HG03457 (cell line): ENCODE measurements around the gene GOSR2.
"Not testable (repeated sequence)": the region's sequence is repeated elsewhere in the genome, so short reads cannot be mapped to it uniquely, and the experiment has no call there.

Source experiments
- ATAC-seq: cut with Tn5 transposase; IDR thresholded peaks from one replicate; pipeline ENCODE4 v1.9.1; 2021; ENCODE audit warnings: moderate number of reproducible peaks; ENCODE audit not compliant: unreplicated experiment

Gene GOSR2

DNA sequence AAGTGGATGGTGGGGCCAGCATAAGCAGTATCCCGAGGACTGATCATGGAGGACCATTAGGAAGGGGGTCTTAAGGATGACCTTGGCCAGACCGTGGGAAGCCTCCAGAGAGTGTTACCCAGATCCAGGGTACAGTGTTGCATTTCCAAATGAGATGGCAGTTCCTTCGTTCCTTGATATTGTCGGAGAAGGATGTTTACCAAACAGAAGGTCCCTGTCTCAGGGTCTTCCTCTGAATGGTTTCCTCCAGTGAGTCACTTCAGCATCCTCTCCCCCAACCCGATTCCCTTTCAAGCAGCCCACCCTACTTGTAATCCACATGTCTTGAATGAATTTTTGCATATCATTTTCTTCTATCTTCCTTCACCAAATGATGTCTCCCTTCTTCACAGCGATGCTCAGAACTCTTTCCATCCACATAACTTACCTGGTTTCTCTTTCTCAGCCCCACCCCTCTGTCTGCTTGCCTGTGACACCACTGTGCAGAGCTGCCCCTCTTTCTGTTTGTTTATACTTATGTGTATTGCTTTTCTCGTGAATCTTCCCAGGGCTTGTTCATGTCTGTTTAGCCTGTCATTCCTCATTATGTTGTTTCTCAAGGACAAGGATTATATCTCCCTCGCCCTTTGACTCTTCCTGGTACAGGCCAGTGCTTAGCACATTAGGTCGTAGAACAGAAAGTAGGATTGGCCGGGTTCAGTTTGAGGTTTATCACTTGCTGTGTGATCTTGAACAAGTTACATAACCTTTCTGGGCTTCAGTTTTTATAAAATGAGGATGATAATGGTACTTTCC, 5.7 kb downstream of the GOSR2 start:
- ATAC-seq: no peak

DNA sequence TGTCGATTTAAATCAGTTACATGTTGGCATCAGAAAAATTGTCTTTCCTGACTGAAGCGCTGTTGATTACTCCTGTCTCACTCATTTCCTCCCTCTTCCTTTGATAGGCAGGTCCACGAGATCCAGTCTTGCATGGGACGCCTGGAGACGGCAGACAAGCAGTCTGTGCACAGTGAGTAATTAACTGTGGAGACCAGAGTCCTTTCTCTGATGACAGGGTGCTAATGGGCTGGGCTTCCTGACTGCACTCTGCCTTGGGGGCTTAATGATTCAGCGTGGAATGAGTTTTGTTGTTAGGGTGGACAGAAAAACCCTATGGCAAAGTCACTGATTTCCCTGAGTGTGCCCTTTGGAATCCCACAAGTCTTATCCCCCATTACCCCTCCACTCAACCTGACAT, 6.5 kb downstream of the GOSR2 start:
- no peak for ATAC-seq

DNA sequence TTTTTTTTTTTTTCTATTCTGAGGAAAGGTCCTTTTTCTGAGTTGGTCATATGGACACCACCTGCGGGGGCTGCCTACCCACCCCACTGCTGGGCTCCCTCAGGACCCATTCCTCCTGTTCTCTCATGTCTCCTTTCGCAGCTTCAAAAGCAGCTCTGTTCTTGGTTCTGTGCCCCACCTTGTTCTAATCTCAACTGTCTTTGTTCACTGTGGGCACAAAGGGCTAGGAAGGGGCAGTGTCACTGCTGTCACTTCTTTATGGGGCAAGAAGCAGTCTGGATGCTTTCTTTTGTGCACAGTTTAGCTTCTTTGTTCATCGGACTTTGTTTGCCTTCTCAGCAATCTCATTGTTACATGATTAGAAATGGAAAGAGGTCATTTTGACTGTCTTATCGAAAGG, 7.1 kb downstream of the GOSR2 start:
- ATAC-seq: no peak

DNA sequence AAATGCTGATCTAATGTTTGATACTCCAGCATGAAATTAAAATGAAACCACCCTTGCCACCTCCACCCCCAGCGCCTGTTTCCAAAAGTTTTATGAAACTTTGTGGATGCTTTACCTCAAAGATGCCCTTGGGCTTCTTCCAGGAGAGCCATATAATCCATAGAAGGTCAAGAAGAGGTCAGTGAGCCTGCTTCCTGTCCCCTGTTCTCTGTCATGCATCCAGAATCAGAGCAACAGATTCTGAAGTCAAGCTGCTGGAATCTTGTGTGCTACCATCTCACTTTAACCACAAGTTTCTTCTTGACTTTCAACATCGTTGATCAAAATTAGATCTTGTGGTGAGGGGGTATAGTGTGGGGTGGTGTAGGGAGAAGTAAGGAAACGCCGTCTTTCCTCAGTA, 8.6 kb downstream of the GOSR2 start:
- ATAC-seq: no peak

DNA sequence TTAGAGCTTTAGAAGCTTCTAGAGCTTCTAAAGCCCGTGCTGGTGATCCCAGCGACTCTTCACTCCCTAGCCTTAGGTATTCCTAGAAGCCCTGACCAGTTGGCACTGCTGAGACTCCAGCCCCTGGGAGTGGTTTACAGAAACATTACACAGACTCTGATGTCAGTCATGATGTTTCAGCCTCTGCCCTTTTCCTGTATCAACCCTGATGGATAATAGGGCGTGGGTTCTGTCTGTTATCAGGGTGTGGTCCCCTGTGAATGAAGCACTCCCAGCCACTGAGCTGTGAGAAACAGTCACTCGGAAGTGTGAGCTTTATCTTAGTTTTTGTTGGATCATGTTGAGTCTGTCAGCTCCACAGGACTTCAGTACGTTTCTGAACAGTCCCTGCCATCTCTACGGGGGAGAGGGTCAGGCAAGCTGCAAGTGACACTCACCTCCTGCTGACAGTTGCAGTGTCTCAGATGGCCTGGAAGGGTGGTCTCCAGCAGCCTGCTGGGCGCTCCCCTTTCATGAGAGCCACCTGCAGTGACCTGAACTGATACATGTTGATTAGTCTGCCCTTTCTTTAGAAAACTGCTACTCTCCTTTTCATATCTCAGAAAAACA, 12.8 kb downstream of the GOSR2 start:
- no peak for ATAC-seq

DNA sequence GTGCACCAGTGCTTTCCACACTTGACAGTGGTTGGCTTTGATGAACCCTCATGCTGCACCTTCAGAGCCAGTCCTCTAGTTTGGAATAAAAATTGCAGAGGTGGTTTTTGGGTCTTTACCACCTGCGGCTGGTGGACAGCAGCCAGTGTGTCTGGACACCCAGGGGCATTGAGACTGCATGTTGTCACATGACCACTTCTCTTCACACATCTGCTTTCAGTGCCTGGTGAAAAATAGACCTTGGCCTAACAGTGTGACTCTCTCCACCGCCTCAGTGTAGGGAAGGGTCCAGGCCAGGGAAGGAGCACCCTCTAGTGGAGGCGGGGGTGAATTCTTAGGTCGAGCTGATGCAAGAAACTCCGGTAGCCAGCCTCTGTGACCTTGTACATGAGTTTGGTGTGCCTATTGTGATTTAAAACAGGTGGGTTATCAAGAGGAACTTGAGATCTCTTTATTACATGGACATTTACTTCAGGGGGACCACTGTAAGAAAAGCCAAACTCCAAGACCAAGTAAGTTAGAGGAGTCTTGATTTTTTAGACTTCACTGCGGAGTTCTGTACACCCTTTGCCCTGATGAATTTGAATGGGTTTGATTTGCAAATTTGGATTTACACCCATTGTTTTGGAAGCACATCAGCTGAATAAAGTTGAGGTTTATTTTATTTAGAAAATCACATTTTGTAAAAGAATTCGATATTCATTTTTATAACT, 17.9 kb downstream of the GOSR2 start:
- no peak for ATAC-seq

DNA sequence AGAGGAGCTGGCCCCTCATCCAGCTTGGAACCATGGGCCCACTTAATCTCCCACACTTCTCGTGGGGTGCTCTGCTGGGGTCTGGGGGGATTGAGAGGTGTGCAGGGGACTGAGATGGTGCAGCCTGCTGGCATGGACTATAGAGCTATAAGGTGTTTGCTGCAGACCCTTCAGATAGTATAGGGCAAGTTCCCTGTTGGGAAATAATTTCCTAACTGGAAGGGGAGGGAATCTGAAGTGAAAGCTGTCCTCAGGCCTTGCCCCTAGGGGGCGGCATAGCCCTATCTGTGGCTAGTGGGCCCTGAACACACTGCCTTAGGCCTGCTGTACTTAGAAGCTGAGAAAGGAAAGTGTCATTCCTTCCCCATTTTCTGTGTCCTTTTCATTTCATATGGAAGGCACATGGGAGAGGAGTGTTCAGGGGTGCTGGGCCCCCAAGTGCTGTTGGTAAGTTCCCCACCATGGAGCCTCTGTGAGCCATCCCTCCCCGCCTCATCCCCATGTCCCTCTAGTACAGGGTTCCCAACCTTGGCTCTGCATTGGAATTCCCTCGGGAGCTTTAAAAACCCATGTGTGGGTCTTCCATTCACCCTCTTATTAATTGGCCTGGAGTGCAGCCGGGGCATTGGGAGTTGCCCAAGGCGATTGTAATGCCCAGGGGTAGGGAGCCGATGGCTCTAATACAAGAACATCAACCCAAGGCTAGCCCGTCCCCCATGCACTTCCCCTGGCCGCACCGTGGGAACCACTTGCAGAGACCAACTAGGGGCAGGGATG, 19.7 kb downstream of the GOSR2 start:
- no peak for ATAC-seq

DNA sequence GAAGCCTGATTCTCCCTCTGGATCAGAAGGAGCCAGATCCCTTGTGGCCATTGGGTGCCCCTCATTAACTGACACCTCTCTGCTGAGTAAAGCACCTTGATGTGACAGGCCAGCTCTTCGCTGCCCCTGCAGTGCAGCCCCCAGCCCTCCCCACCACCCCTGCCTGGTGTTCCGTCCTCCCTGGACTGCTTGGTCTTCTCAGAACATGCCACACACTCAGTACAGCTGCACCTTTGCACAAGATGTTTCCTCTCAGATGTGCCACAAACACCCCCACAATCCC, 20.2 kb downstream of the GOSR2 start:
- no peak for ATAC-seq

DNA sequence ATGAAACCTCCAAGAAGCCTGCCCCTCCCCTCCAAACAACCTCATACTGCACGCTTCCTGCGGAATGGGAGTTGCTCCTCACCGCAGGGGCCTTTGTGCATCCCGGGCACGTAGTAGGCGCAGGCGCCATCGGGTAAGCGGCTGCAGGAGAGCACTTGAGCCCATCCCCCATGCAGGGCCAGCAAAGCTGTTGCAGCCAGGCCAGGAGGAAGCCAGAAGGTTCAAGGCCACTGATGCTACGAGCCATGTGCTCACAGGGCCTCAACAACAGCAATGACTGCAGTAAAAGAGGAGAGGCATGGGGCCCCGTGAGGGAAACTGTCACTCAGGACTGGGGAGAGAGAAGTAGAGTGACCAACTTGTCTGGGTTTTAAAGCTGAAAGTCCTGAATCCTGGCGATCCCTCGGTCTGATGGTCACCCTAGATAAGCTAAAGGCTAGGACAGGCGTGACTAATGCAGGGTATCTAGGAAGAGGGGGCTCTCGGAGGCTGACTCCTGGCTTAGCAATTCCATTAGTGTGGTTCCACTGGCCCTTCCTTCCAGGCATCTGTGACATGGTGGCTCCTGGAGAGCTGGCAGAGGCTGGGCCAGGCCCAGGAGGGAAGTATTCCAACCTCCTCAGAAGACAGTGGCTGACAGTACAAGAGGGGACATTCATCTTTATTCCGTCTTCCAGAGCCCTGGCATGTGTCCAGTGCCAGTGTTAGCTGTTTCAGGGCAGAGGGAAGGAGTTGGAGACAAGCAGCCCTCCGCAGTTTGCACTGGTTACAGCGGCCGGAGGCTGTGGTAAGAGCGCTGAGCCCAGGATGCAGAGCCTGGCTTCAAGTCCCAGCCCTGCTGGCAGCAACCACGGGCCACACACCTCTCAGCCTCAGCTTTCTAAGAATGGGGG, 20.8 kb downstream of the GOSR2 start:
- no peak for ATAC-seq

DNA sequence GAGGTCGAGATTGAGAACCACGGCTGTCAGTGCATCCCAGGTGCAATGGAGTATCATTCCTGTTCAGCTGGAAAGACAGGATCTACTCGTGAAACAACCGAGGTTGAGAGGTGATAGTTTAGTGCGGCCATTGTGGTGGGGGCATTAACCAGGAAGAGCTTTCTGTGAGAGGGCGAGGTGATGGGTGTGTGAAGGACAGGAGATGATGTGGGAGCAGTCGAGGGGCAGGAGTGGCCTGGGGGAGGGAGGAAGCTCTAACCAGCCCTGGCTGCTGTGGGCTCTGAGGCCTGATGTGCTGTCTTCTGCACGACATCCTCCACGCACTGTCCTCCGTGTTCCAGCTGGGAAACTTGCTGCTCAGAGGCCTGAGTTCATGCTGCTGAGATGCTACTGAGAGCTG, 22.0 kb downstream of the GOSR2 start:
- no peak for ATAC-seq

DNA sequence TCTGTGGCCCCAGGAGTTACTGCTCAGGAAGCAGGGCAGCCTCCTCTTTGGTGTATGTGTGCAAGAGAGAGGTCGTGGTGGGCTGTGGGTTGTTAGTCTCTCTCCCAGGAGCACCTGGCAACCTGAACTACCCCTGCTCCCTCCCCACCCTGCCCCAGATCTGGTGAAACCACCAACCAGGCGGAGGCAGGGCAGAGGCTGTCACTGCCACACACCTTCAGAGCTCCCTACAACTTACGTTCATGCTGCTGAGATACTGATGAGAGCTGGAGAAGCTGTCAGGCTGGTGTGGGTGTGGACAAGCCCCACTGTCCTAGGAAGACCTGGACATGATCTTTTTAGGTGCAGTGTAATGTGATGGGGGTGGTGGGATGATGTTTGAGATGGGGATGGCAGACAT, 24.3 kb downstream of the GOSR2 start:
- no peak for ATAC-seq

DNA sequence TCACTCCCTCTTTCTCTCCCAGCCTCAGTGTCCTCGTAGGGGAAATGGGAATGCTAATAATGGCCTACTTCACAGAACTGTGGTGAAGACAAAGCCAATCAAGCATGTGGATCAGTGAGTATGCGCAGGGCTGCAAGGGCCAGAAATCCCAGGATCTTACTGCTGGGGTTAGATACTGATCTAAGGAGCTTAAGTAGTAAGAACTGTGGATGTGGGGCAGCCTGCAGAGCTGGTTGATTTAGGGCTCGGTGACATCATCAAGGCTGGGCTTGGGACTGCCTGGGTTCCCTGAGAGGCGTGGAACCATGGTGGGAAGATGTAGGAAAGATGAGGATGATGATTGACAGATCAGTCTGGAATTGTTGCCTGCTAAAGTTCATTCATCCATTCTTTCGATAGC, 25.6 kb downstream of the GOSR2 start:
- no peak for ATAC-seq

DNA sequence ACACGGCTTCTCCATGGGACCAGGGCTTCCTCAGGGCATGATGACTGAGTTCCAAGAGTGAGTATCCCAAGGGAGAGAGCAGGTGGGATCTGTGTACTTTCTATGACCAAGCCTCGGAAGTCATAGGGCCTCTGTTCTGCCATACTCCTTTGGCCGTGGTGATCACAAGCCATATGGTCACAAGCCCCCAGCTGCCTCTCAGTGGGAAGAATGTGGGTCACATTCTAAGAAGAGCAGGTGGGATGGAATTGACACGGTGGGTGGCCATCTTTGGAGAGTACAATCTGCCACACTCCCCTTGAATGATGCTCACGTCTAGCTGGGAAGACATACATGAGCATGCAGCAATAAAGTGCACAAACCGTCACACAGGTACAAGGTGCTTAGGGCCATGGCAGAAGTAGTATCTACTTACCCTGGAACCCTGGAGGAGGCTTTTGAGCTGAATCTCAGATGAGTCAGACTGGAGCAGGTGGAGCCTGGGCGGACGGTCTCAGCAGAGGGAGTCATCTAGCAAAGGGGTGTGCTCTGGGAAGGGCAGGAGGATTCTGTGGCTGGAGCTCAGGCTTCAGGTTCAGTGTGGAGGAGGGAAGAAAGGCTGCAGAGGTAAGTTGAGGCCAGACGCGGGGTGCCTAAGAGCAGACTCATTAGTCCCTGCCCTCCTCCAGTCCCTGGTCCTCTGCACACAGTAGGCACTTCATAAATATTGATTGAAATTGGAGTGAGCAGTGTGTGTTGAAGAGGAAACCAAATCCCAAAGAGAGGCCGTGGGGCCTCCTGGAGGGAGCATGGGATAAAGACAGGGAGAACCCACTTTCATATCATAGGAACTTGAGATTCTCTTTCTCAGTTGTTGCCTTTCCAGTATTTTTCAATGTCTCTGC, 26.6 kb downstream of the GOSR2 start:
- ATAC-seq: no peak

DNA sequence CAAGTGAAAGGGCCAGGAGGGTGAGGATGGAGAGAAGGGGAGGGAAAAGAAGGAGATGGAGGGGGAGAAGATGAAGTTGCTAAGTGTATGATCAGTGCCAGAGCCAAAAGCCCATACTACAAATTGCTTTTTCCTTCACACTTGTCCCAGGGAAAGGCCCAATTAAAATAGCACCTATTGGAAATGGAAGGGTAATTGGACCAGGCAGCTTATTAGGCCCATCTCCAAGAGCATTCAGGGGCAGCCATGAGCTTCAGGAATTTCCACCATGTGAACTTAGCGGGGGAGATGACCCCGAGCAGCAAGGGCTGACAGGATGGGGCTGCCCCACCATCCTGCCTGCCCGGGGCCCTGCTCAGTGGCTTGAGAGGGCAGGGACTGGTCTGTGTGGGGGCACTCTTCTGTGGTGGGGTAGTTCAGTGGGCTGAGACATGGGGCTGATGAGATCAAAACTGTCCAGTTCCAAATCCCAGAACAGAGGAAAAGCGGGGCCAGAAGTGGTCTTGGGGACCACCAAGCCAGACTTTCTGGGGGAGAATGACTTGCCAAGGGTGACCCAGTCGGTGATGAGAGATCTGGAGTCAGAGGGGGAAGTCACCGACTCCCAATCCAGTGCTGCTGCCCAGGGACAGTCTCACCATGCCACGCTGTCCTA, 27.5 kb downstream of the GOSR2 start:
- no peak for ATAC-seq

DNA sequence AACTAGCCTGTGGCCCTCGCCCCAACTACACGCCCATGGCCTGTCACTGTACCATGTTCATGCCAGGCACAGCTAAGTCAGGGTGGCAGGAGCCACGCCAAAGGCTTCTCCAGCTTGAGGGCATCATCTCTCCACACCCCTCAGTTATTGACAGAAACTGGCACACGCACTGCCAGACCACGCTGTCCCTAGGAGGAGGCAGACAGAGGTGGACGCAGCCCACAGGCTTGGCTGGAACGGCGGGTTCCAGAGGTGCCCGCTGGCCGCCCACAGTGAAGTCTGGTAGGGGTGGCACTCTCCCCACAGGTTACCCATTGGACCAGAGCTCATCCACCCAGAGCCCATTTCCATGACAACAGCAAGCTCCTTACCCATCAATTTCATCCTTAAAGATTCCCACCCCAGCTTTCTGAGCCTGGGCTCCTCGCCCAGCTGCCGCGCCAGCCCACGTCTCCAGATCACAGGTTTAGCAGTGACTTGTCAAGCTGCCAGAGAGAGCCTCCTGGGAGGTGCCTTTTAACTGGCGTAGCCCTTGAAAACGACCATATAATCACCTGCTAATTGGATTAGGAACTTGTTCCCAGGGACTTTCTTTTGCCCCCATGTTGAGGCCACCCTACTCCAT, 28.1 kb downstream of the GOSR2 start:
- no peak for ATAC-seq

DNA sequence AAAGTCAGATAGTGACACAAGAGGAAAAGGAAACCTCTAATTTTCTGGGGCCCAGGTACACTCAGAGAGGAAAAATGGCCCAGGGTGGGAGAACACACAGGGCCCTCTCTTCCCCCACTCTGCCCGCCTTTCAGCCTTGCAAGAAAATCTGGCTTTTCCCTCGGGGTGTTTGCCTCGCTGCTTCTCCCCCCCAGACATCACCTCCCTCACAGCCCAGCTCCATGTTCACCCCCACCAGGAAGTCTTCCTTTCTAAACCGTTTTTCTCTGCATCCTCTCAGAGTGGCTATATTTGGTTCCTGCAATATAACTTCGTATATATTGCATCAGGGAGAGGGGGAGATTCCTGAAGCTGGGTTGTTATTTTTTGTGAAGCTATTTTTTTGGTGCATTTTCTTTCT, 28.7 kb downstream of the GOSR2 start:
- no peak for ATAC-seq

DNA sequence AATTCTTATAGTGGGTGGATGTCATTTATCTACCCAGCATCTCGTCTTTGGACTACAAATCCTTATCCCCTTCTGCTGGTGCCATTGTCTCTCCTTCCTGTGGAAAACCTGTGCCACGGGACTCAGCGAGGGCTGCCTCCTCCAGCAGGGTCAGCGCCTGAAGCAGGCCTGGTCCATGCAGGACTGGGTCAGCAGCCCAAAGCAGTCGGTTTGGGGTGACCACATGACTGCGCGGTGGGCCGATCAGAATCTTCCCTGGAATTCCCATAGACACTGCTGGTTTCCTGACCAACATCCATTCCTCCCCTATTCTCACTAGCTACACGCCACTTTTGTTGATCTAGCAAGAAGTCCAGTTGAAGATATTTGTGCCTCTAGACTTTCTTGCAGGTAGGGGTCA, 29.2 kb downstream of the GOSR2 start:
- ATAC-seq: no peak

DNA sequence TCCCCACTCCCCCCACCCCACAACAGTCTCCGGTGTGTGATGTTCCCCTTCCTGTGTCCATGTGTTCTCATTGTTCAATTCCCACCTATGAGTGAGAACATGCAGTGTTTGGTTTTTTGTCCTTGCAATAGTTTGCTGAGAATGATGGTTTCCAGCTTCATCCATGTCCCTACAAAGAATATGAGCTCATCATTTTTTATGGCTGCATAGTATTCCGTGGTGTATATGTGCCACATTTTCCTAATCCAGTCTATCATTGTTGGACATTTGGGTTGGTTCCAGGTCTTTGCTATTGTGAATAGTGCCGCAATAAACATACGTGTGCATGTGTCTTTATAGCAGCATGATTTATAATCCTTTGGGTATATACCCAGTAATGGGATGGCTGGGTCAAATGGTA, 30.2 kb downstream of the GOSR2 start:
- not testable (repeated sequence) for ATAC-seq
